DOHH2 (cell line): ENCODE results near the gene KRT74.

ENCODE experiments used
- H3F3A ChIP-seq: fragments of 200-600 bp; sonication (generic), shearing (Covaris generic); 2 replicates; pipeline ENCODE4 v1.6.0; 2016; ENCODE audit warnings: antibody characterized with exemption, mild to moderate bottlenecking; ENCODE audit not compliant: control insufficient read depth, insufficient read depth
- H3K27ac ChIP-seq: fragments of 200-600 bp; sonication (generic); 2 replicates; pipeline ENCODE4 v1.5.1; 2014; ENCODE audit warnings: low read depth, mild to moderate bottlenecking, low read length, moderate library complexity
- H3K27me3 ChIP-seq: fragments of 200-600 bp; sonication (generic); 2 replicates; pipeline ENCODE4 v1.6.1; 2014; ENCODE audit warnings: mild to moderate bottlenecking, low read length, mixed read lengths; ENCODE audit not compliant: control insufficient read depth
- H3K36me3 ChIP-seq: fragments of 200-600 bp; sonication (generic); 2 replicates; pipeline ENCODE4 v1.6.1; 2014; ENCODE audit warnings: mild to moderate bottlenecking, low read length, moderate library complexity, mixed read lengths; ENCODE audit not compliant: control insufficient read depth
- H3K4me1 ChIP-seq: fragments of 200-600 bp; sonication (generic); 2 replicates; pipeline ENCODE4 v1.6.1; 2014; ENCODE audit warnings: mild to moderate bottlenecking, low read length, mixed read lengths; ENCODE audit not compliant: control insufficient read depth
- H3K4me2 ChIP-seq: fragments of 200-600 bp; sonication (generic); 2 replicates; pipeline ENCODE4 v1.6.0; 2014; ENCODE audit warnings: mild to moderate bottlenecking, low read length, moderate library complexity
- H3K4me3 ChIP-seq: fragments of 200-600 bp; sonication (generic); 2 replicates; pipeline ENCODE4 v1.5.1; 2014; ENCODE audit warnings: mild to moderate bottlenecking, low read length, mixed read lengths
- H3K79me2 ChIP-seq: fragments of 200-600 bp; sonication (generic); 2 replicates; pipeline ENCODE4 v1.6.1; 2014; ENCODE audit warnings: mild to moderate bottlenecking, low read length, mixed read lengths; ENCODE audit not compliant: control insufficient read depth
- H3K9me2 ChIP-seq: fragments of 200-600 bp; sonication (generic); replicated peaks from 2 replicates; pipeline ENCODE4 v1.6.1; 2014; ENCODE audit warnings: mild to moderate bottlenecking, low read length, mixed read lengths; ENCODE audit not compliant: control insufficient read depth
- H3K9me3 ChIP-seq: fragments of 200-600 bp; sonication (generic); 2 replicates; pipeline ENCODE4 v1.6.1; 2014; ENCODE audit warnings: antibody characterized with exemption, low read length, mixed read lengths; ENCODE audit not compliant: control insufficient read depth, insufficient read depth
- H4K20me1 ChIP-seq: fragments of 200-600 bp; sonication (generic); 2 replicates; pipeline ENCODE4 v1.6.0; 2014; ENCODE audit warnings: low read depth, mild to moderate bottlenecking, antibody characterized with exemption, low read length, moderate library complexity; ENCODE audit not compliant: control insufficient read depth, insufficient read depth
- EZH2phosphoT487 ChIP-seq: fragments of 200-600 bp; sonication (generic); IDR thresholded peaks from 2 replicates; pipeline ENCODE4 v1.6.1; 2017; ENCODE audit warnings: borderline replicate concordance, mild to moderate bottlenecking, antibody characterized with exemption, low read length, moderate library complexity, mixed read lengths
- TF ChIP-seq, protein P1 (sequence below): fragments of 200-600 bp; sonication (generic); IDR thresholded peaks from one replicate; pipeline ENCODE4 v1.5.1; 2014; ENCODE audit warnings: antibody characterized with exemption, mild to moderate bottlenecking, low read depth, low read length; ENCODE audit not compliant: poor library complexity, severe bottlenecking

KRT74 gene

DNA sequence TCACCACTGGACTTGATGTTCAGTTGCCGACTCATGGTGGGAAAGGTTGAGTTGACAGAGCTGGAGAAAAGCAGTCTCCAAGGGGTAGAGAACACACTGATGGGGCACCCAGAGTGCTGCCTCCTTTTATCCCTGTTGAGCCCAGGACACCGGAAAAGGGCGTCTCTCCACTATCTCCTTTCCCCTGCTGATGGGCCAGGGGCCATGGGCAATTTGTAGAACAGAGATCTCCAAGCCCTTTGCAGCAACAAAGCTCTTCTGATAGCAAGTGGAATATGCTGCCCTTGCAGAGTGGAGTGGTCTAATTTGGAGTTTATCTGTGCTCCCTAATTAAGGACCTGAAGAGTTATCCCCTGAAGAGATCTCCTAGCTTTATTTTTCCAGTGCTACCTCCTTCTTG, at the start of gene KRT74:
Gene KRT74, minus strand, starts transcription at position 101 of the 400 bp plus-strand sequence. Its CDS starts 66 bp downstream, at position 35.
- Histone ChIP-seq H3K27ac (no peak within 1 kb of the TSS), H3K9me3 (no peaks in the 10 kb centered on the region), H3K79me2 (no peaks in the 10 kb centered on the region)

DNA sequence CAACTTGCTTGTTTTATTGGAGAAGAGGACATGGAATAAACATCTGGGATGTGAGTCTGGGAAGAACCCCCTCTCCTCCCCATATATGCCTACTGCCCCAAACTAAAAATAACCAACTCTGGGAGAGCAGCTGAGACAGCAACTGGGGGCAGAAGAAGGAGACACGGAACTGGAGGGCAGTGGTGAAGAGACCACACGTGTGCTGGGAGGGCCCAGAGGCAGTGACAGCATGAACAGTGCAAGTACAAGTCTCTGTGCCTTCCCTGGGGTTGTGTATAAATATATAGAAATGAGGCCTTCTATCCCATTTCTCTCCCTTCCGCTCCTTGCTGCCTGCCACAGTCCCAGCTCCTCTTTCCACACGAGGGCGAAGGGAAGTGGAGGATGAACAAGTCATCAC, 48.7 kb upstream of the KRT74 start:
- no peaks in the 10 kb centered on the region for H3F3A ChIP-seq
- no peak overlapping the region for H3K4me3 ChIP-seq
- H3K27ac ChIP-seq = no peak overlapping the region
- TF ChIP-seq, protein P1, sequence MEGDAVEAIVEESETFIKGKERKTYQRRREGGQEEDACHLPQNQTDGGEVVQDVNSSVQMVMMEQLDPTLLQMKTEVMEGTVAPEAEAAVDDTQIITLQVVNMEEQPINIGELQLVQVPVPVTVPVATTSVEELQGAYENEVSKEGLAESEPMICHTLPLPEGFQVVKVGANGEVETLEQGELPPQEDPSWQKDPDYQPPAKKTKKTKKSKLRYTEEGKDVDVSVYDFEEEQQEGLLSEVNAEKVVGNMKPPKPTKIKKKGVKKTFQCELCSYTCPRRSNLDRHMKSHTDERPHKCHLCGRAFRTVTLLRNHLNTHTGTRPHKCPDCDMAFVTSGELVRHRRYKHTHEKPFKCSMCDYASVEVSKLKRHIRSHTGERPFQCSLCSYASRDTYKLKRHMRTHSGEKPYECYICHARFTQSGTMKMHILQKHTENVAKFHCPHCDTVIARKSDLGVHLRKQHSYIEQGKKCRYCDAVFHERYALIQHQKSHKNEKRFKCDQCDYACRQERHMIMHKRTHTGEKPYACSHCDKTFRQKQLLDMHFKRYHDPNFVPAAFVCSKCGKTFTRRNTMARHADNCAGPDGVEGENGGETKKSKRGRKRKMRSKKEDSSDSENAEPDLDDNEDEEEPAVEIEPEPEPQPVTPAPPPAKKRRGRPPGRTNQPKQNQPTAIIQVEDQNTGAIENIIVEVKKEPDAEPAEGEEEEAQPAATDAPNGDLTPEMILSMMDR = no peak
- TF ChIP-seq EZH2phosphoT487 = no peak
- H3K9me2 ChIP-seq = no peaks in the 10 kb centered on the region
- H3K9me3 ChIP-seq = no peaks in the 10 kb centered on the region
- H4K20me1 ChIP-seq = no peaks in the 10 kb centered on the region
- H3K27me3 ChIP-seq = peaks cover 16% of the 10 kb centered on the region
- no peaks in the 10 kb centered on the region for H3K36me3 ChIP-seq
- no peaks in the 10 kb centered on the region for H3K4me1 ChIP-seq
- no peaks in the 10 kb centered on the region for H3K79me2 ChIP-seq
- H3K4me2 ChIP-seq = no peak overlapping the region

More for the DNA sequence above, at the start of gene KRT74:
- no peaks in the 10 kb centered on the region for H3K9me2 ChIP-seq
- H4K20me1 ChIP-seq = no peaks in the 10 kb centered on the region
- no peak within 1 kb of the TSS for H3K4me2 ChIP-seq
- H3F3A ChIP-seq = no peaks in the 10 kb centered on the region
- H3K36me3 ChIP-seq = no peaks in the 10 kb centered on the region
- peaks cover 9% of the 10 kb centered on the region; the same call in 1 of the 2 replicates for H3K4me1 ChIP-seq
- TF ChIP-seq EZH2phosphoT487 = no peak
- TF ChIP-seq, protein P1 = no peak
- peaks cover 35% of the 10 kb centered on the region for H3K27me3 ChIP-seq
- no peak within 1 kb of the TSS for H3K4me3 ChIP-seq

DNA sequence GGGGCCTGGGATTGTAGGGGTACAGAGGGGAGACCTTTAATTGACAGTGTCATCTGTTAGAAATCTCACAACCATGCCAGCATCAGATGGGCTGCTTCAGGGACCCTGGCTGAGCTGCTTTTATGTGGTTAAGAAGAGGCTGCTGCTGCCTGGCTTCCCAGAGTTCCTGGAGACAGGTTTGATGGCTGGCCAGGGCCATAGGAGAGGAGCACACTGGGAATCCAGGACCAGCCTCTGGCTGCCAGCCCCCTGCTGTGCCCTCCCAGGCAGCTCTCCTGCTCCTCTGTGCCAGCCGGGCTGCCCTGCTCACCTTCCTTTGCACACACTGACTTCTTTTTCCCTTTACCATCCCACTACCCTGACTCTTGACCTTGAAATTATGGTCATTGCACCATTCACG, 45.2 kb upstream of the KRT74 start:
- Histone ChIP-seq H3K36me3 (no peaks in the 10 kb centered on the region), H3K27ac (no peak overlapping the region), H3K9me3 (no peaks in the 10 kb centered on the region), H3K4me3 (no peak overlapping the region), H3K79me2 (no peaks in the 10 kb centered on the region), H3K4me2 (no peak overlapping the region), H4K20me1 (no peaks in the 10 kb centered on the region), H3K9me2 (no peaks in the 10 kb centered on the region), H3K4me1 (no peaks in the 10 kb centered on the region), H3K27me3 (peaks cover 9% of the 10 kb centered on the region), H3F3A (no peaks in the 10 kb centered on the region)
- TF ChIP-seq, protein P1 = no peak
- TF ChIP-seq EZH2phosphoT487 = no peak

DNA sequence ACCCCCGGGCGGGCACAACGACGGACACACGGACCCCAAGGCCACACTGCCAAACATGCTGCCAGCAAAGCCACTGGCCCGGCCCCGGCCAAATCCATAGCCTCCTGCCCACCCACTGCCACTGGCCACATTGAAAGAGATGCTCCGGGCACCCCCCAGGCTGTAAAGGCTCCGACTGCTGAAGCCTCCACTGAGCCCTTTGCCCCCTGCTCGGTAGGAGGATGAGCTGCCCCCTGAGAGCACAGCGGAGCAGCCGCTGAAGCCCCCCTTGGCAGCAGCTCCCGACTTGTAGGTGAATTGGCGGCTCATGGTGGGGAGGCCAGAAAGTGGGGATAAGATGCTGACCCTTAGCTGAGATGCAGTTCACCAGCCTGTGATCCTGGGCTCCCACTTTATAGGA, 44.6 kb upstream of the KRT74 start, which contains the start of gene KRT73:
Gene KRT73, minus strand, starts transcription at position 344 of the 400 bp plus-strand sequence. Its CDS starts 35 bp downstream, at position 309.
- Histone ChIP-seq H3K4me3 (no peak within 1 kb of the TSS), H4K20me1 (no peaks in the 10 kb centered on the region), H3K9me3 (no peaks in the 10 kb centered on the region), H3K27me3 (peaks cover 9% of the 10 kb centered on the region), H3K36me3 (no peaks in the 10 kb centered on the region), H3K9me2 (no peaks in the 10 kb centered on the region), H3K79me2 (no peaks in the 10 kb centered on the region), H3K27ac (no peak within 1 kb of the TSS), H3F3A (no peaks in the 10 kb centered on the region), H3K4me1 (no peaks in the 10 kb centered on the region), H3K4me2 (no peak within 1 kb of the TSS)
- TF ChIP-seq, protein P1 = no peak
- no peak for TF ChIP-seq EZH2phosphoT487
